ENCODE data around the gene HOXC11. TPM values are rescaled to one million over a fixed set of nuclear protein-coding genes. Genes with fewer than 3 reads are reported as not detected.

Gene HOXC11
- total and polyA plus RNA-seq, 2 experiments from 2014 or later: not detected

- Histone ChIP-seq H2AFZ (no peak overlapping the region), H3K36me3 (ENCODE audit: insufficient read depth) (no peaks in the 10 kb centered on the region; the same call in 1 of the 2 replicates), H3K27ac (ENCODE audit: low read depth) (no peak overlapping the region), H3K4me1 (ENCODE audit: insufficient read depth) (peaks cover 12% of the 10 kb centered on the region), H3F3A (replicated peaks; ENCODE audit: low read depth) (peaks cover 43% of the 10 kb centered on the region), H3K4me2 (no peak overlapping the region), H3K27me3 (ENCODE audit: insufficient read depth) (peaks cover 100% of the 10 kb centered on the region), H4K20me1 (replicated peaks; ENCODE audit: insufficient read depth) (peaks cover 50% of the 10 kb centered on the region), H3K79me2 (replicated peaks; ENCODE audit: insufficient read depth) (no peaks in the 10 kb centered on the region), H3K4me3 (no peak overlapping the region), H3K9me2 (ENCODE audit: insufficient read depth) (no peaks in the 10 kb centered on the region)
- TF ChIP-seq NANOG (IDR thresholded peaks at IDR 0.05; ENCODE audit: borderline replicate concordance) (no peak), STAT1 (IDR thresholded peaks at IDR 0.05; ENCODE audit: unreplicated experiment) (no peak), ZNF331 (CRISPR knock-in tag; IDR thresholded peaks at IDR 0.05; ENCODE audit: low read depth) (no peak), REST (IDR thresholded peaks at IDR 0.05; ENCODE audit: unreplicated experiment) (no peak), ZNF114 (CRISPR knock-in tag; IDR thresholded peaks at IDR 0.05) (no peak), POLR2AphosphoS5 (IDR thresholded peaks at IDR 0.05; ENCODE audit: low read depth) (no peak), CTCF (conservative IDR thresholded peaks at IDR 0.05; ENCODE audit: low read depth in 2 of 2) (no peak), EZH2phosphoT487 (IDR thresholded peaks at IDR 0.05; ENCODE audit: unreplicated experiment) (peak; percentile 36)
- Mint-ChIP-seq H3K27ac (no peak overlapping the region), H3K27me3 (ENCODE audit: insufficient read depth, low read depth, poor library complexity) (peaks cover 98% of the 10 kb centered on the region), H3K9me3 (peaks cover 3% of the 10 kb centered on the region), H3K36me3 (ENCODE audit: low read depth) (no peaks in the 10 kb centered on the region; the same call in 2 of the 3 replicates), H3K4me3 (no peak overlapping the region), H3K4me1 (peaks cover 20% of the 10 kb centered on the region)
- ATAC-seq: no peak
- no peak for DNase-seq (ENCODE audit: low spot score)
Observed at GRCh38 chr12:53959314-53959713, 13.6 kb upstream of the HOXC11 start.

GRCh38 chr12:53960187-53961024, 12.5 kb upstream of the HOXC11 start:
- peak; percentile 99 for TF ChIP-seq EZH2 (IDR thresholded peaks at IDR 0.05; ENCODE audit: low read depth, unreplicated experiment)
- TF ChIP-seq JUNB (IDR thresholded peaks at IDR 0.05; ENCODE audit: unreplicated experiment): no peak
- peak; percentile 37 for TF ChIP-seq EZH2phosphoT487 (IDR thresholded peaks at IDR 0.05; ENCODE audit: unreplicated experiment)
- no peaks in the 10 kb centered on the region for H3K79me2 ChIP-seq (replicated peaks; ENCODE audit: insufficient read depth)
- H3K27me3 ChIP-seq (ENCODE audit: insufficient read depth): peaks cover 100% of the 10 kb centered on the region
- H3K4me3 ChIP-seq: no peak overlapping the region
- H3K36me3 Mint-ChIP-seq (ENCODE audit: low read depth): no peaks in the 10 kb centered on the region; the same call in 2 of the 3 replicates
- H3K4me2 ChIP-seq: peak overlapping the region; percentile 67
- DNase-seq (ENCODE audit: low spot score) (no peak), ATAC-seq (peak; percentile 7; the same call in 2 of the 3 replicates)
- H3K4me1 ChIP-seq (ENCODE audit: insufficient read depth): peaks cover 14% of the 10 kb centered on the region
- no peak overlapping the region for H2AFZ ChIP-seq
- H3K27me3 Mint-ChIP-seq (ENCODE audit: insufficient read depth, low read depth, poor library complexity): peaks cover 100% of the 10 kb centered on the region
- no peak overlapping the region for H3K27ac ChIP-seq (ENCODE audit: low read depth)
- no peaks in the 10 kb centered on the region for H3K9me2 ChIP-seq (ENCODE audit: insufficient read depth)
- peaks cover 20% of the 10 kb centered on the region for H3K4me1 Mint-ChIP-seq
- peaks cover 52% of the 10 kb centered on the region for H4K20me1 ChIP-seq (replicated peaks; ENCODE audit: insufficient read depth)
- H3F3A ChIP-seq (replicated peaks; ENCODE audit: low read depth): peaks cover 49% of the 10 kb centered on the region
- no peaks in the 10 kb centered on the region; the same call in 1 of the 2 replicates for H3K36me3 ChIP-seq (ENCODE audit: insufficient read depth)
- peaks cover 3% of the 10 kb centered on the region for H3K9me3 Mint-ChIP-seq
- H3K4me3 Mint-ChIP-seq: peak overlapping the region; percentile 17; the same call in 1 of the 3 replicates
- no peak overlapping the region for H3K27ac Mint-ChIP-seq

All from GM23338 (cell line).